WTC11 (cell line): Measurements from ENCODE around the gene MEDAG. TPM values are rescaled to one million over a fixed set of nuclear protein-coding genes. Genes with fewer than 3 reads are reported as not detected.

Source experiments
- ATAC-seq: fragments of 200-7000 bp; cut with Tn5 transposase; 2 replicates; pipeline ENCODE4 v1.10.0; 2021; ENCODE audit warnings: mild to moderate bottlenecking, moderate library complexity
- CTCF ChIA-PET: fragments of 300-600 bp; sonication (Branson Sonifier 250); formaldehyde crosslinking; loops from one replicate; lab custom pipeline; 2021; ENCODE audit warnings: antibody characterized with exemption; lab: Charles Lee
- POLR2A ChIA-PET: fragments of 350-600 bp; sonication (Branson Sonifier 250); formaldehyde crosslinking; loops from one replicate; lab custom pipeline; 2021; ENCODE audit warnings: antibody characterized with exemption; lab: Charles Lee
- DNase-seq: peaks from one replicate; pipeline ENCODE4 v3.0.0; 2021; ENCODE audit warnings: low spot score
- H3K27ac Mint-ChIP-seq: 2 replicates; pipeline ENCODE4 v1.8.0; 2021; ENCODE audit warnings: mixed read lengths
- H3K27me3 Mint-ChIP-seq: 2 replicates; pipeline ENCODE4 v1.8.0; 2021; ENCODE audit warnings: low read depth, mild to moderate bottlenecking, moderate library complexity, mixed read lengths
- H3K36me3 Mint-ChIP-seq: 2 replicates; pipeline ENCODE4 v1.8.0; 2021; ENCODE audit warnings: mixed read lengths
- H3K4me1 Mint-ChIP-seq: 2 replicates; pipeline ENCODE4 v1.8.0; 2022; ENCODE audit warnings: mixed read lengths
- H3K4me3 Mint-ChIP-seq: 2 replicates; pipeline ENCODE4 v1.8.0; 2021; ENCODE audit warnings: mild to moderate bottlenecking, moderate library complexity, mixed read lengths
- H3K9me3 Mint-ChIP-seq: 2 replicates; pipeline ENCODE4 v1.8.0; 2021; ENCODE audit warnings: mixed read lengths
- CBFB ChIP-seq: sonication (generic); formaldehyde crosslinking; IDR thresholded peaks from 2 replicates; pipeline ENCODE4 v1.8.1; 2022; ENCODE audit warnings: mild to moderate bottlenecking, low read depth, missing genetic modification reagents
- FOXJ3 ChIP-seq: sonication (generic); formaldehyde crosslinking; IDR thresholded peaks from 2 replicates; pipeline ENCODE4 v1.9.0; 2021; ENCODE audit warnings: missing genetic modification reagents, mild to moderate bottlenecking, borderline replicate concordance
- FOXK1 ChIP-seq: sonication (generic); formaldehyde crosslinking; IDR thresholded peaks from 2 replicates; pipeline ENCODE4 v1.8.0; 2022; ENCODE audit warnings: mild to moderate bottlenecking, moderate library complexity, missing genetic modification reagents
- GRHL2 ChIP-seq: fragments of 250-450 bp; sonication (Bioruptor Pico); IDR thresholded peaks from 2 replicates; pipeline ENCODE4 v1.8.0; 2022; ENCODE audit warnings: mild to moderate bottlenecking, moderate library complexity; ENCODE audit not compliant: insufficient replicate concordance, severe bottlenecking
- JAZF1 ChIP-seq: fragments of 250-450 bp; sonication (Bioruptor Pico); IDR thresholded peaks from 2 replicates; pipeline ENCODE4 v1.9.0; 2021; ENCODE audit warnings: moderate library complexity, mild to moderate bottlenecking, inconsistent platforms
- NFATC4 ChIP-seq: fragments of 250-450 bp; sonication (Bioruptor Pico); IDR thresholded peaks from 2 replicates; pipeline ENCODE4 v1.9.0; 2021; ENCODE audit warnings: mild to moderate bottlenecking
- RORB ChIP-seq: fragments of 250-450 bp; sonication (Bioruptor Pico); IDR thresholded peaks from 2 replicates; pipeline ENCODE4 v1.9.0; 2021; ENCODE audit warnings: mild to moderate bottlenecking
- SMAD3 ChIP-seq: sonication (generic); formaldehyde crosslinking; IDR thresholded peaks from 2 replicates; pipeline ENCODE4 v1.8.0; 2022; ENCODE audit warnings: missing genetic modification reagents, mild to moderate bottlenecking, borderline replicate concordance
- ZNF263 ChIP-seq: sonication (generic); formaldehyde crosslinking; IDR thresholded peaks from 2 replicates; pipeline ENCODE4 v1.8.1; 2022; ENCODE audit warnings: low read depth, mild to moderate bottlenecking, moderate library complexity, missing genetic modification reagents
- ZNF396 ChIP-seq: fragments of 250-450 bp; sonication (Bioruptor Pico); IDR thresholded peaks from 2 replicates; pipeline ENCODE4 v1.8.0; 2021; ENCODE audit warnings: mild to moderate bottlenecking, moderate library complexity, borderline replicate concordance
- ZNF416 ChIP-seq: fragments of 250-450 bp; sonication (Bioruptor Pico); IDR thresholded peaks from 2 replicates; pipeline ENCODE4 v1.9.0; 2021; ENCODE audit warnings: mild to moderate bottlenecking, inconsistent platforms
- total RNA-seq: library from RNA; stranded (reverse); gene quantifications from 3 replicates; pipeline ENCODE4 v1.2.3, GENCODE V29; 2021
- TF ChIP-seq, protein P1 (sequence below): sonication (generic); formaldehyde crosslinking; IDR thresholded peaks from 2 replicates; pipeline ENCODE4 v1.8.0; 2023; ENCODE audit warnings: missing genetic modification reagents
- TF ChIP-seq, protein P2 (sequence below): sonication (generic); formaldehyde crosslinking; IDR thresholded peaks from 2 replicates; pipeline ENCODE4 v1.8.1; 2022; ENCODE audit warnings: low read depth, missing genetic modification reagents, borderline replicate concordance
- TF ChIP-seq, protein P3 (sequence below): sonication (generic); formaldehyde crosslinking; IDR thresholded peaks from 2 replicates; pipeline ENCODE4 v1.8.0; 2022; ENCODE audit warnings: mild to moderate bottlenecking, missing genetic modification reagents
- TF ChIP-seq, protein P4 (sequence below): sonication (generic); formaldehyde crosslinking; IDR thresholded peaks from 2 replicates; pipeline ENCODE4 v1.8.0; 2022; ENCODE audit warnings: mild to moderate bottlenecking, missing genetic modification reagents
- TF ChIP-seq, protein P5 (sequence below): fragments of 250-450 bp; sonication (Bioruptor Pico); IDR thresholded peaks from 2 replicates; pipeline ENCODE4 v1.8.0; 2021; ENCODE audit warnings: mild to moderate bottlenecking
- TF ChIP-seq, protein P6 (sequence below): sonication (generic); formaldehyde crosslinking; IDR thresholded peaks from 2 replicates; pipeline ENCODE4 v1.8.1; 2022; ENCODE audit warnings: mild to moderate bottlenecking, missing genetic modification reagents, moderate library complexity, borderline replicate concordance
- TF ChIP-seq, protein P7 (sequence below): sonication (generic); formaldehyde crosslinking; conservative IDR thresholded peaks from 2 replicates; pipeline ENCODE4 v1.8.1; 2023; ENCODE audit warnings: mild to moderate bottlenecking, low read depth, missing genetic modification reagents, moderate library complexity
- TF ChIP-seq, protein P8 (sequence below): sonication (generic); formaldehyde crosslinking; IDR thresholded peaks from 2 replicates; pipeline ENCODE4 v1.8.1; 2022; ENCODE audit warnings: missing genetic modification reagents, borderline replicate concordance

Gene MEDAG
- total RNA-seq, 1 experiment from 2014 or later = 2.1 TPM

DNA sequence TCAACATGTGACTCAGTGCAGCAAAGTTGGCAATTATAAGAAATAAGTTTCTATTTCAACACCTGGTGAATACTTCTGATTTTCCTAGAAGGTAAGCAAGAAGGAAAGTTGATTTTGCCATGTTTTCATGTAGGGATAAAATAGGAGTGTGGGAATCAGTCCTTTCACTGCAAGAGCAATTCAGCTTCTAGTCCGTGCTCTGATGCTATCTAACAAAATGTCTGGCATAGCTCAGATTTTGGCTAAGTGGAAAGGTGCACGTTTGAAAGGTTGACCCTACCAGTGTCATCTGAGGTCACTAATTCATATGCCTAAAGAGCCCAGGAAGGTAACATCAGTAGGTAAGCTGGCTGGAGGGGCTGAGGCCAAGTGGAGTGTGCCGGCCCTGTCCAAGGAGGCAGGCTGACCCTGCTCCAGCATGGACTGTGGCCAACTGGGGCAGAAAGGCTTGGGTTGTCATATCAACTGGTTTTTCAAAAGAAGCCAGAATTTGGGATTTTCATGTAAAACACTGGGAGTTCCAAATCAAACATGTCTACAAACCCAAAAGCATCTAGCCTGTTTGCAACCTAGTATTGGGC, 38.9 kb upstream of the MEDAG start:
- ChIA-PET POLR2A (no interaction called here), CTCF (interaction anchor here (0.8 to 2.7 kb wide), 6 partner anchors 13 to 178 kb away, joined by 3 to 8 read pairs (median 5); no protein-coding TSS in a partner anchor)
- Mint-ChIP-seq H3K27me3 (peaks cover 10% of the 10 kb centered on the region), H3K36me3 (no peaks in the 10 kb centered on the region), H3K27ac (no peak overlapping the region), H3K9me3 (no peaks in the 10 kb centered on the region), H3K4me1 (peaks cover 69% of the 10 kb centered on the region), H3K4me3 (no peak overlapping the region)
- TF ChIP-seq SMAD3 (CRISPR knock-in tag) (no peak), ZNF416 (CRISPR knock-in tag) (no peak), FOXK1 (CRISPR knock-in tag) (no peak), GRHL2 (CRISPR knock-in tag) (no peak), RORB (CRISPR knock-in tag) (no peak), ZNF396 (no peak), NFATC4 (no peak), FOXJ3 (CRISPR knock-in tag) (no peak), CBFB (CRISPR knock-in tag) (no peak), JAZF1 (CRISPR knock-in tag) (no peak), ZNF263 (CRISPR knock-in tag) (no peak)
- TF ChIP-seq, protein P1, sequence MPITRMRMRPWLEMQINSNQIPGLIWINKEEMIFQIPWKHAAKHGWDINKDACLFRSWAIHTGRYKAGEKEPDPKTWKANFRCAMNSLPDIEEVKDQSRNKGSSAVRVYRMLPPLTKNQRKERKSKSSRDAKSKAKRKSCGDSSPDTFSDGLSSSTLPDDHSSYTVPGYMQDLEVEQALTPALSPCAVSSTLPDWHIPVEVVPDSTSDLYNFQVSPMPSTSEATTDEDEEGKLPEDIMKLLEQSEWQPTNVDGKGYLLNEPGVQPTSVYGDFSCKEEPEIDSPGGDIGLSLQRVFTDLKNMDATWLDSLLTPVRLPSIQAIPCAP (CRISPR knock-in tag) = no peak
- TF ChIP-seq, protein P2, sequence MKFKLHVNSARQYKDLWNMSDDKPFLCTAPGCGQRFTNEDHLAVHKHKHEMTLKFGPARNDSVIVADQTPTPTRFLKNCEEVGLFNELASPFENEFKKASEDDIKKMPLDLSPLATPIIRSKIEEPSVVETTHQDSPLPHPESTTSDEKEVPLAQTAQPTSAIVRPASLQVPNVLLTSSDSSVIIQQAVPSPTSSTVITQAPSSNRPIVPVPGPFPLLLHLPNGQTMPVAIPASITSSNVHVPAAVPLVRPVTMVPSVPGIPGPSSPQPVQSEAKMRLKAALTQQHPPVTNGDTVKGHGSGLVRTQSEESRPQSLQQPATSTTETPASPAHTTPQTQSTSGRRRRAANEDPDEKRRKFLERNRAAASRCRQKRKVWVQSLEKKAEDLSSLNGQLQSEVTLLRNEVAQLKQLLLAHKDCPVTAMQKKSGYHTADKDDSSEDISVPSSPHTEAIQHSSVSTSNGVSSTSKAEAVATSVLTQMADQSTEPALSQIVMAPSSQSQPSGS (CRISPR knock-in tag) = no peak
- TF ChIP-seq, protein P3, sequence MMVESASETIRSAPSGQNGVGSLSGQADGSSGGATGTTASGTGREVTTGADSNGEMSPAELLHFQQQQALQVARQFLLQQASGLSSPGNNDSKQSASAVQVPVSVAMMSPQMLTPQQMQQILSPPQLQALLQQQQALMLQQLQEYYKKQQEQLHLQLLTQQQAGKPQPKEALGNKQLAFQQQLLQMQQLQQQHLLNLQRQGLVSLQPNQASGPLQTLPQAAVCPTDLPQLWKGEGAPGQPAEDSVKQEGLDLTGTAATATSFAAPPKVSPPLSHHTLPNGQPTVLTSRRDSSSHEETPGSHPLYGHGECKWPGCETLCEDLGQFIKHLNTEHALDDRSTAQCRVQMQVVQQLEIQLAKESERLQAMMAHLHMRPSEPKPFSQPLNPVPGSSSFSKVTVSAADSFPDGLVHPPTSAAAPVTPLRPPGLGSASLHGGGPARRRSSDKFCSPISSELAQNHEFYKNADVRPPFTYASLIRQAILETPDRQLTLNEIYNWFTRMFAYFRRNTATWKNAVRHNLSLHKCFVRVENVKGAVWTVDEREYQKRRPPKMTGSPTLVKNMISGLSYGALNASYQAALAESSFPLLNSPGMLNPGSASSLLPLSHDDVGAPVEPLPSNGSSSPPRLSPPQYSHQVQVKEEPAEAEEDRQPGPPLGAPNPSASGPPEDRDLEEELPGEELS (CRISPR knock-in tag) = no peak
- TF ChIP-seq, protein P4, sequence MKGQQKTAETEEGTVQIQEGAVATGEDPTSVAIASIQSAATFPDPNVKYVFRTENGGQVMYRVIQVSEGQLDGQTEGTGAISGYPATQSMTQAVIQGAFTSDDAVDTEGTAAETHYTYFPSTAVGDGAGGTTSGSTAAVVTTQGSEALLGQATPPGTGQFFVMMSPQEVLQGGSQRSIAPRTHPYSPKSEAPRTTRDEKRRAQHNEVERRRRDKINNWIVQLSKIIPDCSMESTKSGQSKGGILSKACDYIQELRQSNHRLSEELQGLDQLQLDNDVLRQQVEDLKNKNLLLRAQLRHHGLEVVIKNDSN (CRISPR knock-in tag) = no peak
- TF ChIP-seq, protein P5, sequence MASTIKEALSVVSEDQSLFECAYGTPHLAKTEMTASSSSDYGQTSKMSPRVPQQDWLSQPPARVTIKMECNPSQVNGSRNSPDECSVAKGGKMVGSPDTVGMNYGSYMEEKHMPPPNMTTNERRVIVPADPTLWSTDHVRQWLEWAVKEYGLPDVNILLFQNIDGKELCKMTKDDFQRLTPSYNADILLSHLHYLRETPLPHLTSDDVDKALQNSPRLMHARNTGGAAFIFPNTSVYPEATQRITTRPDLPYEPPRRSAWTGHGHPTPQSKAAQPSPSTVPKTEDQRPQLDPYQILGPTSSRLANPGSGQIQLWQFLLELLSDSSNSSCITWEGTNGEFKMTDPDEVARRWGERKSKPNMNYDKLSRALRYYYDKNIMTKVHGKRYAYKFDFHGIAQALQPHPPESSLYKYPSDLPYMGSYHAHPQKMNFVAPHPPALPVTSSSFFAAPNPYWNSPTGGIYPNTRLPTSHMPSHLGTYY = no peak
- TF ChIP-seq, protein P6, sequence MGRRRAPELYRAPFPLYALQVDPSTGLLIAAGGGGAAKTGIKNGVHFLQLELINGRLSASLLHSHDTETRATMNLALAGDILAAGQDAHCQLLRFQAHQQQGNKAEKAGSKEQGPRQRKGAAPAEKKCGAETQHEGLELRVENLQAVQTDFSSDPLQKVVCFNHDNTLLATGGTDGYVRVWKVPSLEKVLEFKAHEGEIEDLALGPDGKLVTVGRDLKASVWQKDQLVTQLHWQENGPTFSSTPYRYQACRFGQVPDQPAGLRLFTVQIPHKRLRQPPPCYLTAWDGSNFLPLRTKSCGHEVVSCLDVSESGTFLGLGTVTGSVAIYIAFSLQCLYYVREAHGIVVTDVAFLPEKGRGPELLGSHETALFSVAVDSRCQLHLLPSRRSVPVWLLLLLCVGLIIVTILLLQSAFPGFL (CRISPR knock-in tag) = no peak
- TF ChIP-seq, protein P7, sequence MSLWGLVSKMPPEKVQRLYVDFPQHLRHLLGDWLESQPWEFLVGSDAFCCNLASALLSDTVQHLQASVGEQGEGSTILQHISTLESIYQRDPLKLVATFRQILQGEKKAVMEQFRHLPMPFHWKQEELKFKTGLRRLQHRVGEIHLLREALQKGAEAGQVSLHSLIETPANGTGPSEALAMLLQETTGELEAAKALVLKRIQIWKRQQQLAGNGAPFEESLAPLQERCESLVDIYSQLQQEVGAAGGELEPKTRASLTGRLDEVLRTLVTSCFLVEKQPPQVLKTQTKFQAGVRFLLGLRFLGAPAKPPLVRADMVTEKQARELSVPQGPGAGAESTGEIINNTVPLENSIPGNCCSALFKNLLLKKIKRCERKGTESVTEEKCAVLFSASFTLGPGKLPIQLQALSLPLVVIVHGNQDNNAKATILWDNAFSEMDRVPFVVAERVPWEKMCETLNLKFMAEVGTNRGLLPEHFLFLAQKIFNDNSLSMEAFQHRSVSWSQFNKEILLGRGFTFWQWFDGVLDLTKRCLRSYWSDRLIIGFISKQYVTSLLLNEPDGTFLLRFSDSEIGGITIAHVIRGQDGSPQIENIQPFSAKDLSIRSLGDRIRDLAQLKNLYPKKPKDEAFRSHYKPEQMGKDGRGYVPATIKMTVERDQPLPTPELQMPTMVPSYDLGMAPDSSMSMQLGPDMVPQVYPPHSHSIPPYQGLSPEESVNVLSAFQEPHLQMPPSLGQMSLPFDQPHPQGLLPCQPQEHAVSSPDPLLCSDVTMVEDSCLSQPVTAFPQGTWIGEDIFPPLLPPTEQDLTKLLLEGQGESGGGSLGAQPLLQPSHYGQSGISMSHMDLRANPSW (CRISPR knock-in tag) = no peak
- TF ChIP-seq, protein P8, sequence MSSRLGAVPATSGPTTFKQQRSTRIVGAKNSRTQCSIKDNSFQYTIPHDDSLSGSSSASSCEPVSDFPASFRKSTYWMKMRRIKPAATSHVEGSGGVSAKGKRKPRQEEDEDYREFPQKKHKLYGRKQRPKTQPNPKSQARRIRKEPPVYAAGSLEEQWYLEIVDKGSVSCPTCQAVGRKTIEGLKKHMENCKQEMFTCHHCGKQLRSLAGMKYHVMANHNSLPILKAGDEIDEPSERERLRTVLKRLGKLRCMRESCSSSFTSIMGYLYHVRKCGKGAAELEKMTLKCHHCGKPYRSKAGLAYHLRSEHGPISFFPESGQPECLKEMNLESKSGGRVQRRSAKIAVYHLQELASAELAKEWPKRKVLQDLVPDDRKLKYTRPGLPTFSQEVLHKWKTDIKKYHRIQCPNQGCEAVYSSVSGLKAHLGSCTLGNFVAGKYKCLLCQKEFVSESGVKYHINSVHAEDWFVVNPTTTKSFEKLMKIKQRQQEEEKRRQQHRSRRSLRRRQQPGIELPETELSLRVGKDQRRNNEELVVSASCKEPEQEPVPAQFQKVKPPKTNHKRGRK (CRISPR knock-in tag) = no peak
- no peak for DNase-seq
- ATAC-seq = no peak
